AG04450 (cell line): ENCODE results near the gene C16orf86. TPM values are rescaled to one million over a fixed set of nuclear protein-coding genes. Genes with fewer than 3 reads are reported as not detected.

Experiments used
- CTCF ChIA-PET: fragments of 300-600, 350-600 bp; formaldehyde crosslinking; extraction: SDS; loops from one replicate; lab custom pipeline; 2022; ENCODE audit warnings: antibody characterized with exemption, inconsistent platforms; lab: Charles Lee
- POLR2A ChIA-PET: fragments of 350-600 bp; formaldehyde crosslinking; extraction: SDS; loops from one replicate; lab custom pipeline; 2021; ENCODE audit warnings: antibody characterized with exemption, inconsistent platforms; lab: Yijun Ruan, JAX
- DNase-seq: peaks from one replicate; pipeline ENCODE4 v3.0.0-alpha.2; 2011; ENCODE audit warnings: low read depth, low spot score
- H3K27ac ChIP-seq: one replicate; pipeline ENCODE4 v1.5.1; 2012; ENCODE audit warnings: low read depth, low read length, control low read depth
- H3K27me3 ChIP-seq: one replicate; pipeline ENCODE4 v1.6.0; 2012; ENCODE audit warnings: low read length; ENCODE audit not compliant: control insufficient read depth, insufficient read depth
- H3K4me3 ChIP-seq: 2 replicates; pipeline ENCODE4 v1.5.1; 2011; ENCODE audit warnings: mild to moderate bottlenecking, low read depth, low read length, control low read depth
- H3K9me3 ChIP-seq: 2 replicates; pipeline ENCODE4 v1.5.1; 2012; ENCODE audit warnings: low read length; ENCODE audit not compliant: control insufficient read depth, insufficient read depth
- polyA plus RNA-seq: library from polyadenylated mRNA; depleted of rRNA; stranded (reverse); fragments of >200 nt; gene quantifications from 2 replicates; pipeline ENCODE4 v1.2.3, GENCODE V29; 2011
- TF ChIP-seq, protein P1 (sequence below): IDR thresholded peaks from 2 replicates; pipeline ENCODE4 v1.5.1; 2011; ENCODE audit warnings: low read depth, low read length, control low read depth, inconsistent platforms

Gene C16orf86
- polyA plus RNA-seq, 1 experiment: 0.56 TPM

DNA sequence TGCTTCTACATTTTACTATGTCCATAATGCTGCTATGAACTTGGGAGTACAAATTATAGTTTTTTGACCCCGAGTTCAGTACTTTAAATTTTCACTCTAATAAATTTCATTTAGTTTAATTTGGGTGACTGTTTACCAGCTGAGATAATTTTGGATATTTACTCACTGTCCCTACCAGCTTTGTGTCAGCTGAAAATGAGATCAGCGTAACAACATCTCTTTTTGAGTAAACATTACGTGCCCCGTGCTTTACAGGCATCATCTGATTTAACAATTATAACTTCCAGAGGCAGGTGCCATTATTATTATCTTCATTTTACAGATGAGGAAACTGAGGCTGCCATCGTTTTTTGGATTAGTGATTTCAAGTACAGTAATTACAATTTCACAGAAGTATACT lies 37.5 kb downstream of the C16orf86 start:
- no peak for DNase-seq
- Histone ChIP-seq H3K9me3 (no peaks in the 10 kb centered on the region), H3K27me3 (no peaks in the 10 kb centered on the region), H3K4me3 (no peak overlapping the region), H3K27ac (no peak overlapping the region)
- ChIA-PET CTCF (no interaction called here), POLR2A (no interaction called here)
- TF ChIP-seq, protein P1, sequence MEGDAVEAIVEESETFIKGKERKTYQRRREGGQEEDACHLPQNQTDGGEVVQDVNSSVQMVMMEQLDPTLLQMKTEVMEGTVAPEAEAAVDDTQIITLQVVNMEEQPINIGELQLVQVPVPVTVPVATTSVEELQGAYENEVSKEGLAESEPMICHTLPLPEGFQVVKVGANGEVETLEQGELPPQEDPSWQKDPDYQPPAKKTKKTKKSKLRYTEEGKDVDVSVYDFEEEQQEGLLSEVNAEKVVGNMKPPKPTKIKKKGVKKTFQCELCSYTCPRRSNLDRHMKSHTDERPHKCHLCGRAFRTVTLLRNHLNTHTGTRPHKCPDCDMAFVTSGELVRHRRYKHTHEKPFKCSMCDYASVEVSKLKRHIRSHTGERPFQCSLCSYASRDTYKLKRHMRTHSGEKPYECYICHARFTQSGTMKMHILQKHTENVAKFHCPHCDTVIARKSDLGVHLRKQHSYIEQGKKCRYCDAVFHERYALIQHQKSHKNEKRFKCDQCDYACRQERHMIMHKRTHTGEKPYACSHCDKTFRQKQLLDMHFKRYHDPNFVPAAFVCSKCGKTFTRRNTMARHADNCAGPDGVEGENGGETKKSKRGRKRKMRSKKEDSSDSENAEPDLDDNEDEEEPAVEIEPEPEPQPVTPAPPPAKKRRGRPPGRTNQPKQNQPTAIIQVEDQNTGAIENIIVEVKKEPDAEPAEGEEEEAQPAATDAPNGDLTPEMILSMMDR: no peak

DNA sequence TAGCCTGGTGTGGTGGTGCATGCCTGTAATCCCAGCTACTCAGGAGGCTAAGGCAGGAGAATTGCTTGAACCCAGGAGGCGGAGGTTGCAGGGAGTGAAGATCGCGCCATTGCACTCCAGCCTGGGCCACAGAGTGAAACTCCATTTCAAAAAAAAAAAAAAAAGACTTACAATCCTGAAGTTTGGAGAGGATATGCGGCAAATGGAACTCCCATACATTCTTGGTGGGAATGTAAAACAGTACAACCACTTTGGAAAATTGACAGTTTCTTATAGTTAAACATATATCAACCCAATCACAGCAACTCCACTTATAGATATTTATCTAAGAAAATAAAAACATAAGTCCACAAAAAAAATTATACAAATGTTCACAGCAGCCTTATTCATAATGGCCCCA lies 40.6 kb downstream of the C16orf86 start:
- TF ChIP-seq, protein P1: no peak
- no peak for DNase-seq
- H3K27ac ChIP-seq: no peak overlapping the region
- H3K27me3 ChIP-seq: no peaks in the 10 kb centered on the region
- H3K9me3 ChIP-seq: no peaks in the 10 kb centered on the region
- CTCF ChIA-PET: no interaction called here
- POLR2A ChIA-PET: no interaction called here
- H3K4me3 ChIP-seq: no peak overlapping the region

DNA sequence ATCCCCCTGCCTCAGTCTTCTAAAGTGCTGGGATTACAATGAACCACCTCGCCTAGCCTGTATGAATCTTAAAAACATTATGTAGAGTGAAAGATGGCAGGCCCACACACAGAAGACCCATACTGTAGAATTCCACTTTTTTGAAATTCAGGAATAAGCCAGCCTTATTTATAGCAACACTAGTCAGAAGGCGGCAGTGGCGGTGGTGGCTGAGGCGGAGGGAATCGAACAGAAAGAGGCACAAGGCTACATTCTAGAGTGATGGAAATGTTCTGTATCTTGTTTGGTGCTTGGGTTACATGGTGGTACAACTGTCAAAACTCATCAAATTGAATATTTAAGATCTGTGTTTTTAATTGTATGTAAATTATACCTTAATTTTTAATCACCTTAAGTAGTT lies 41.2 kb downstream of the C16orf86 start:
- Histone ChIP-seq H3K27ac (no peak overlapping the region), H3K9me3 (no peaks in the 10 kb centered on the region), H3K27me3 (no peaks in the 10 kb centered on the region), H3K4me3 (no peak overlapping the region)
- ChIA-PET CTCF (no interaction called here), POLR2A (no interaction called here)
- TF ChIP-seq, protein P1: no peak
- no peak for DNase-seq

DNA sequence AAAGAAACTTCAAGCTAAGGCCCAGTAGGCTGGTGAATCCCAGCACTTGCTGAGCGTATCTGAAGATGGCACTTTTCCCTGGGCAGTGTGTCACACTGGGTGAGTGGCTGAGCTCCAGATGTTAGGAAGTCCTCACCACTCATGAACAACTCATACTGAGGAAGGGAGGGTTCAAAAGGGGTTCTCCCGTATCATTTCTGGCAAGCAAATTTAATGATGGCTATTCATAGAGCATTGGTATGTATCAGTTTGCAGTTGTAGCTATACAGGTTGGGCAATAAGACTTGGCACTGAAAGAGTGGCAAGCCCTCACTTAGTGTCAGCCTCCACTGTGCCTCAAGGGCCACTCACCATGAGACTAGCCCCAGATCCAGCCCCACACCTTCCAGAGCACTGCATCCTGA lies 41.8 kb downstream of the C16orf86 start:
- no peak overlapping the region for H3K27ac ChIP-seq
- ChIA-PET POLR2A (no interaction called here), CTCF (no interaction called here)

DNA sequence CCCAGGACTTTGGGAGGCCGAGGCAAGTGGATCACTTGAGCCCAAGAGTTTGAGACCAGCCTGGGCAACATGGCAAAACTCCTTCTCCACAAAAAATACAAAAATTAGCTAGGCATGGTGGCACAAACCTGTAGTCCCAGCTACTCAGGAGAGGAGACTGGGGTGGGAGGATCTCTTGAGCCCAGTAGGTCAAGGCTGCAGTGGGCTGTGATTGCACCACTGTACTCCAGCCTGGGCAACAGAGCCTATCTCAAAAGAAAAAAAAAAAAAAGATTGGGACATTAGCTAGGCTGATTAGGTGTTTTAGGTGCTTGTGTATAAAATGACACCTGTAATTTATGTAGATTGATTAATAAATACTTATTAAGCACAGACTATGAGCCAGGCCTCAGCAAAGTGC lies 42.4 kb downstream of the C16orf86 start:
- ChIA-PET CTCF (no interaction called here), POLR2A (no interaction called here)
- Histone ChIP-seq H3K27ac (no peak overlapping the region), H3K27me3 (no peaks in the 10 kb centered on the region), H3K4me3 (no peak overlapping the region), H3K9me3 (no peaks in the 10 kb centered on the region)
- DNase-seq: no peak
- TF ChIP-seq, protein P1: no peak

More for the DNA sequence above, 41.8 kb downstream of the C16orf86 start:
- no peak overlapping the region for H3K4me3 ChIP-seq
- H3K27me3 ChIP-seq: no peaks in the 10 kb centered on the region
- TF ChIP-seq, protein P1: no peak
- DNase-seq: no peak
- H3K9me3 ChIP-seq: no peaks in the 10 kb centered on the region
